Measurements from ENCODE around the gene TMEM238L.

DNA sequence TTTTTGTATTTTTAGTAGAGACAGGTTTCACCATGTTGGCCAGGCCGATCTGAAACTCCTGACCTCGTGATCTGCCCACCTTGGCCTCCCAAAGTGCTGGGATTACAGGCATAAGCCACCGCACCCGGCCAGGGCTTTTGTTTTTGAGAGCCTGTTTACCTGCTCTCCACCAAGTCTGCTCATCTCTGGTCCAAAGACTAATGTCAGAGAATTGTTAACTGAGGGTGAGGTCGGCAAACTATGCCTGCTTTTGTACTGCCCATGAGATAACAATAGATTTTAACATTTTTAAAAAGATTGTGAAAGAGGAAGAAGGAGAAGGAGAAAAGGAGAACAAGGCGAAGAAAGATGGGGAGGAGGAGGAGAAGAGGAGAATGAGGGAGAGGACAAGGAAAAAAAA is 26.0 kb downstream of the TMEM238L start:
- TF ChIP-seq, protein P1, sequence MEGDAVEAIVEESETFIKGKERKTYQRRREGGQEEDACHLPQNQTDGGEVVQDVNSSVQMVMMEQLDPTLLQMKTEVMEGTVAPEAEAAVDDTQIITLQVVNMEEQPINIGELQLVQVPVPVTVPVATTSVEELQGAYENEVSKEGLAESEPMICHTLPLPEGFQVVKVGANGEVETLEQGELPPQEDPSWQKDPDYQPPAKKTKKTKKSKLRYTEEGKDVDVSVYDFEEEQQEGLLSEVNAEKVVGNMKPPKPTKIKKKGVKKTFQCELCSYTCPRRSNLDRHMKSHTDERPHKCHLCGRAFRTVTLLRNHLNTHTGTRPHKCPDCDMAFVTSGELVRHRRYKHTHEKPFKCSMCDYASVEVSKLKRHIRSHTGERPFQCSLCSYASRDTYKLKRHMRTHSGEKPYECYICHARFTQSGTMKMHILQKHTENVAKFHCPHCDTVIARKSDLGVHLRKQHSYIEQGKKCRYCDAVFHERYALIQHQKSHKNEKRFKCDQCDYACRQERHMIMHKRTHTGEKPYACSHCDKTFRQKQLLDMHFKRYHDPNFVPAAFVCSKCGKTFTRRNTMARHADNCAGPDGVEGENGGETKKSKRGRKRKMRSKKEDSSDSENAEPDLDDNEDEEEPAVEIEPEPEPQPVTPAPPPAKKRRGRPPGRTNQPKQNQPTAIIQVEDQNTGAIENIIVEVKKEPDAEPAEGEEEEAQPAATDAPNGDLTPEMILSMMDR (IDR thresholded peaks at IDR 0.05; ENCODE audit: extremely low read depth in 1 of 2, insufficient read depth in 1 of 2, low read depth in 1 of 2, low read length in 2 of 2), result no peak
- TF ChIP-seq MYC (IDR thresholded peaks at IDR 0.05; ENCODE audit: low read depth, low read length), result no peak
- TF ChIP-seq, protein P2, sequence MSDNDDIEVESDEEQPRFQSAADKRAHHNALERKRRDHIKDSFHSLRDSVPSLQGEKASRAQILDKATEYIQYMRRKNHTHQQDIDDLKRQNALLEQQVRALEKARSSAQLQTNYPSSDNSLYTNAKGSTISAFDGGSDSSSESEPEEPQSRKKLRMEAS (IDR thresholded peaks at IDR 0.05; ENCODE audit: insufficient read depth, insufficient read length), result no peak
- no peak for TF ChIP-seq EZH2 (IDR thresholded peaks at IDR 0.05; ENCODE audit: borderline replicate concordance, low read depth, low read length, severe bottlenecking)
- TF ChIP-seq POLR2A (IDR thresholded peaks at IDR 0.05; ENCODE audit: low read depth, low read length), result no peak
- no peak for TF ChIP-seq POLR2AphosphoS5 (IDR thresholded peaks at IDR 0.05; ENCODE audit: insufficient read depth, low read depth, low read length)
- TF ChIP-seq FOS (IDR thresholded peaks at IDR 0.05; ENCODE audit: borderline replicate concordance, insufficient read depth, low read length), result no peak

All from endothelial cell of umbilical vein (primary cell).